SK-N-SH (cell line): ENCODE data around the gene TUBA4B. TPM values are rescaled to one million over a fixed set of nuclear protein-coding genes. Genes with fewer than 3 reads are reported as not detected.

ENCODE experiments used
- CTCF ChIA-PET: fragments of 300-600, 350-600 bp; formaldehyde crosslinking; extraction: SDS; loops from one replicate; lab custom pipeline; 2021; lab: Yijun Ruan, JAX
- POLR2A ChIA-PET: fragments of 350-600 bp; sonication (Branson Sonifier 250); formaldehyde crosslinking; extraction: SDS; loops from one replicate; lab custom pipeline; 2020; ENCODE audit warnings: antibody characterized with exemption, inconsistent platforms; lab: Yijun Ruan, JAX
- DNase-seq: peaks from one replicate; pipeline ENCODE4 v3.0.0; 2012
- H2AFZ ChIP-seq: fragments of 200-600 bp; sonication (generic); 2 replicates; pipeline ENCODE4 v1.8.1; 2016; ENCODE audit warnings: antibody characterized with exemption, mild to moderate bottlenecking, low read depth
- H3F3A ChIP-seq: fragments of 200-600 bp; sonication (generic); replicated peaks from 2 replicates; pipeline ENCODE3; 2016; ENCODE audit warnings: antibody characterized with exemption, mild to moderate bottlenecking; ENCODE audit not compliant: insufficient read depth
- H3K27ac ChIP-seq, 2 experiments: fragments of 200-500 bp in 1 of 2; fragments of 200-600 bp in 1 of 2; sonication (Bioruptor generic) in 1 of 2; sonication (generic), shearing (Covaris generic) in 1 of 2; 2 replicates each; pipeline versions ENCODE4 v1.5.1 to v1.6.1; 2014 to 2016; ENCODE audit warnings: low read depth in 2 of 2, inconsistent platforms in 1 of 2, low read length in 1 of 2, mild to moderate bottlenecking in 1 of 2, mixed read lengths in 1 of 2
- H3K27me3 ChIP-seq: fragments of 200-600 bp; sonication (generic), shearing (Covaris generic); 2 replicates; pipeline ENCODE4 v1.6.1; 2016; ENCODE audit warnings: mixed run types; ENCODE audit not compliant: insufficient read depth
- H3K36me3 ChIP-seq, 2 experiments: fragments of 200-500 bp in 1 of 2; fragments of 200-600 bp in 1 of 2; sonication (Bioruptor generic) in 1 of 2; sonication (generic) in 1 of 2; replicated peaks in 1 of 2; 2 replicates each; pipeline versions ENCODE3 to v1.5.1; 2014 to 2016; ENCODE audit warnings: low read length in 1 of 2, mild to moderate bottlenecking in 1 of 2; ENCODE audit not compliant: insufficient read depth in 2 of 2, control insufficient read depth in 1 of 2
- H3K4me1 ChIP-seq, 2 experiments: fragments of 200-500 bp in 1 of 2; fragments of 200-600 bp in 1 of 2; sonication (Bioruptor generic) in 1 of 2; sonication (generic), shearing (Covaris generic) in 1 of 2; 2 replicates each; pipeline versions ENCODE4 v1.5.1 to v1.6.1; 2014 to 2016; ENCODE audit warnings: low read depth in 1 of 2, low read length in 1 of 2, mixed run types in 1 of 2; ENCODE audit not compliant: insufficient read depth in 2 of 2, control insufficient read depth in 1 of 2
- H3K4me2 ChIP-seq: fragments of 200-600 bp; sonication (generic), shearing (Covaris generic); 2 replicates; pipeline ENCODE4 v1.6.1; 2017; ENCODE audit warnings: mixed run types
- H3K4me3 ChIP-seq, 2 experiments: fragments of 200-500 bp in 1 of 2; fragments of 200-600 bp in 1 of 2; sonication (Bioruptor generic) in 1 of 2; sonication (generic), shearing (Covaris generic) in 1 of 2; 2 replicates each; pipeline versions ENCODE4 v1.5.1 to v1.8.1; 2014 to 2016; ENCODE audit warnings: low read depth in 2 of 2, inconsistent platforms in 1 of 2, low read length in 1 of 2, mild to moderate bottlenecking in 1 of 2, mixed read lengths in 1 of 2, moderate library complexity in 1 of 2
- H3K79me2 ChIP-seq: fragments of 200-600 bp; sonication (generic); 2 replicates; pipeline ENCODE4 v1.8.1; 2017; ENCODE audit warnings: mild to moderate bottlenecking; ENCODE audit not compliant: insufficient read depth
- H3K9ac ChIP-seq: fragments of 200-600 bp; sonication (generic); 2 replicates; pipeline ENCODE4 v1.6.1; 2017; ENCODE audit warnings: mixed run types
- H3K9me2 ChIP-seq: fragments of 200-600 bp; sonication (generic); 2 replicates; pipeline ENCODE4 v1.6.1; 2017; ENCODE audit warnings: mixed run types
- H3K9me3 ChIP-seq: fragments of 200-600 bp; sonication (generic); 2 replicates; pipeline ENCODE4 v1.6.1; 2017; ENCODE audit warnings: mixed run types, mild to moderate bottlenecking, moderate library complexity
- H4K20me1 ChIP-seq: fragments of 200-600 bp; sonication (generic); 2 replicates; pipeline ENCODE4 v1.6.1; 2017; ENCODE audit warnings: mild to moderate bottlenecking, mixed run types; ENCODE audit not compliant: insufficient read depth
- FOXJ3 ChIP-seq: sonication (generic); formaldehyde crosslinking; IDR thresholded peaks from 2 replicates; pipeline ENCODE4 v1.5.1; 2020; ENCODE audit warnings: mild to moderate bottlenecking, missing genetic modification reagents
- FOXM1 ChIP-seq: IDR thresholded peaks from 2 replicates; pipeline ENCODE4 v1.4.0; 2012; ENCODE audit warnings: low read depth, mild to moderate bottlenecking
- JUND ChIP-seq: IDR thresholded peaks from 2 replicates; pipeline ENCODE4 v1.4.0; 2012
- MEF2A ChIP-seq: IDR thresholded peaks from 2 replicates; pipeline ENCODE4 v1.4.0; 2012; ENCODE audit warnings: low read depth, borderline replicate concordance
- MXI1 ChIP-seq: IDR thresholded peaks from 2 replicates; pipeline ENCODE4 v1.6.1; 2012; ENCODE audit warnings: mild to moderate bottlenecking, low read depth, low read length, improper control_type of control experiment
- POLR2AphosphoS5 ChIP-seq: IDR thresholded peaks from 2 replicates; pipeline ENCODE4 v1.6.1; 2012; ENCODE audit warnings: low read depth, low read length
- RXRA ChIP-seq: IDR thresholded peaks from 2 replicates; pipeline ENCODE4 v1.4.0; 2012; ENCODE audit warnings: low read depth, mild to moderate bottlenecking, borderline replicate concordance
- WGBS: methylation state at CpG from one replicate; pipeline ENCODE4 v1.1.6; 2017; ENCODE audit warnings: low lambda C conversion rate; 5-methylcytosine and 5-hydroxymethylcytosine counted together
- polyA plus RNA-seq, 3 experiments: library from polyadenylated mRNA; depleted of rRNA; stranded (reverse); fragments of >200 nt; gene quantifications; 2 replicates each; pipeline ENCODE4 v1.2.3, GENCODE V29; 2012
- TF ChIP-seq, protein P1 (sequence below): IDR thresholded peaks from 2 replicates; pipeline ENCODE4 v1.4.0; 2012; ENCODE audit warnings: low read depth, borderline replicate concordance
- TF ChIP-seq, protein P2 (sequence below): IDR thresholded peaks from 2 replicates; pipeline ENCODE4 v1.6.1; 2012; ENCODE audit warnings: mild to moderate bottlenecking, low read depth, low read length, moderate library complexity
- TF ChIP-seq, protein P3 (sequence below): fragments of 150-350 bp; IDR thresholded peaks from 2 replicates; pipeline ENCODE4 v1.6.1; 2017; ENCODE audit warnings: antibody characterized with exemption, low read length, low read depth, borderline replicate concordance

TUBA4B gene
- polyA plus RNA-seq, 1 of the 3 experiments (the other 2 are of a cell fraction): 0.03 TPM

DNA sequence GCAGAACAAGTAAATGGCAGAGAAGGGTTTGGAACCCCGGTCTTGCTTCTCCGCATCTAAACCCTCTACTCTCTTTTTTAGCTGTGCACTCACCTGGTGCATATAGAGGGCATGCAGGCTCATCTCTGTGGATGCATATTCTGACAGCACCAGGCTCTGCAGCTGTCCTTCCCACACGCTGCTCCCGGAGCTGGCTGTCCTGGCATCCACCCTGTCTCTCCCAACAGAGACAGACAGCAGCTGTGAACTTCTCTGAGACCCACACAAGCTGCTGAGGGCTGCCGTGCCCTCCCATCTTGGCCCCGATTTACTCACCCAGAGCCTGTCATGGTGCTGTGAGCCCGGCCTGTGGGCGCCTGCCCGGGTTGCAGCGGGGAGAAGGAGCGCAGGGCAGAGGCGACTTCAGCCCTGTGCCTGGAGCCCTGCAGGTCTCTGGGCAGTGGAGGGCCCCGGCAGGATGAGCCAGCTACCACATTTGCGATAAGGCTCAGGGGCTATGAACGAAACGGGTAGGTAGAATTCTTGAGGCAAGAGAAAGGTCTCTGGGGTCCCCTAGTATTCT is 31.0 kb upstream of the TUBA4B start (continued):
- TF ChIP-seq, protein P1, sequence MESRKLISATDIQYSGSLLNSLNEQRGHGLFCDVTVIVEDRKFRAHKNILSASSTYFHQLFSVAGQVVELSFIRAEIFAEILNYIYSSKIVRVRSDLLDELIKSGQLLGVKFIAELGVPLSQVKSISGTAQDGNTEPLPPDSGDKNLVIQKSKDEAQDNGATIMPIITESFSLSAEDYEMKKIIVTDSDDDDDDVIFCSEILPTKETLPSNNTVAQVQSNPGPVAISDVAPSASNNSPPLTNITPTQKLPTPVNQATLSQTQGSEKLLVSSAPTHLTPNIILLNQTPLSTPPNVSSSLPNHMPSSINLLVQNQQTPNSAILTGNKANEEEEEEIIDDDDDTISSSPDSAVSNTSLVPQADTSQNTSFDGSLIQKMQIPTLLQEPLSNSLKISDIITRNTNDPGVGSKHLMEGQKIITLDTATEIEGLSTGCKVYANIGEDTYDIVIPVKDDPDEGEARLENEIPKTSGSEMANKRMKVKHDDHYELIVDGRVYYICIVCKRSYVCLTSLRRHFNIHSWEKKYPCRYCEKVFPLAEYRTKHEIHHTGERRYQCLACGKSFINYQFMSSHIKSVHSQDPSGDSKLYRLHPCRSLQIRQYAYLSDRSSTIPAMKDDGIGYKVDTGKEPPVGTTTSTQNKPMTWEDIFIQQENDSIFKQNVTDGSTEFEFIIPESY: no peak

DNA sequence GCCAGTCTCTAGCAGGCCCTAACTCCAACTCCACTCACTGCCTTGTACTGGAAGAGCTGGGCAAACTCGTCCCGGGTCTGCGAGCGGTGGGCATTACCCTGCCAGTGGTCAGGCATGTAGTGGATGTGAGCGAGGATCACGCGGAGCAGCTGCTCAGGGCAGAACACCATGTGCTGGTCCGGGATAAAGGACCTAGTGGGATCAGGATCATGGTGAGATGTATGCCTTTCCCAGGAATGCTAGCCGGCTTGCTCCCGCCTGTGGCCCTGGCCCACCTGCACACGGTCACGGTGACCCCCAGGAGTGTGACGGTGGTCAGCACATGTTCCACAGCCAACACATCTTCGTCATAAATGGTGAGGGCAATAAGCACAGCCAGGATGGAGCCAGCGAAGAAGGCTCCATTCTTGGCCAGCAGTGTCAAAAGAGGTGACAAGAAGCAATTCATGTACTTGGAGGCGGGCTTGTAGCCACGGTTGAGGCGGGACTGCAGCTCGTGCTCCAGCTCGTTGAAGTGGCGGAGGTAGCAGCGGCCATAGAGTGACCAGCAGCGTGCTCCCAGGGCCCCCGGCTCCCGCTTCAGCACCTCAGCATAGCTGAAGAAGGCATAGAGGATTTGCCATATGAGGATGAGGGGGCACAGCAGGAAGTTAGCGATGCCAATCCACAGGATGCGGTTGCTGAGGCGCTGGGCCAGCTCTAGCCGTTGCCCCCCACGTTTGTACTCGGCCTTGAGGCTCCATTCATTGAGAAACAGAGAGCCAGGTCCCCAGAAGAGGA is 29.0 kb upstream of the TUBA4B start:
- Histone ChIP-seq H3K4me1 (peaks cover 5 to 22% of the 10 kb centered on the region in 2 experiments; a peak in 3 of 4 replicates), H3K9ac (no peak overlapping the region), H3K27me3 (no peaks in the 10 kb centered on the region), H3K9me2 (no peaks in the 10 kb centered on the region), H3F3A (peaks cover 9% of the 10 kb centered on the region), H3K36me3 (peaks cover 8 to 46% of the 10 kb centered on the region in 2 experiments), H3K4me2 (no peak overlapping the region), H3K9me3 (no peaks in the 10 kb centered on the region), H3K79me2 (peaks cover 16% of the 10 kb centered on the region), H3K4me3 (no peak overlapping the region), H3K27ac (no peak overlapping the region), H2AFZ (no peak overlapping the region), H4K20me1 (no peaks in the 10 kb centered on the region)
- WGBS: 93% methylated on average over 22 of the region's 31 CpGs
- ChIA-PET POLR2A (no interaction called here), CTCF (interaction anchor here (0.6 to 1.1 kb wide), 3 partner anchors 53 to 71 kb away, joined by 3 to 4 read pairs (median 3); no protein-coding TSS in a partner anchor)
- TF ChIP-seq MEF2A: no peak
- TF ChIP-seq POLR2AphosphoS5: no peak
- no peak for TF ChIP-seq JUND
- TF ChIP-seq FOXM1: no peak
- no peak for TF ChIP-seq MXI1
- TF ChIP-seq FOXJ3 (CRISPR knock-in tag): no peak
- TF ChIP-seq, protein P1: no peak
- no peak for TF ChIP-seq RXRA
- TF ChIP-seq, protein P2, sequence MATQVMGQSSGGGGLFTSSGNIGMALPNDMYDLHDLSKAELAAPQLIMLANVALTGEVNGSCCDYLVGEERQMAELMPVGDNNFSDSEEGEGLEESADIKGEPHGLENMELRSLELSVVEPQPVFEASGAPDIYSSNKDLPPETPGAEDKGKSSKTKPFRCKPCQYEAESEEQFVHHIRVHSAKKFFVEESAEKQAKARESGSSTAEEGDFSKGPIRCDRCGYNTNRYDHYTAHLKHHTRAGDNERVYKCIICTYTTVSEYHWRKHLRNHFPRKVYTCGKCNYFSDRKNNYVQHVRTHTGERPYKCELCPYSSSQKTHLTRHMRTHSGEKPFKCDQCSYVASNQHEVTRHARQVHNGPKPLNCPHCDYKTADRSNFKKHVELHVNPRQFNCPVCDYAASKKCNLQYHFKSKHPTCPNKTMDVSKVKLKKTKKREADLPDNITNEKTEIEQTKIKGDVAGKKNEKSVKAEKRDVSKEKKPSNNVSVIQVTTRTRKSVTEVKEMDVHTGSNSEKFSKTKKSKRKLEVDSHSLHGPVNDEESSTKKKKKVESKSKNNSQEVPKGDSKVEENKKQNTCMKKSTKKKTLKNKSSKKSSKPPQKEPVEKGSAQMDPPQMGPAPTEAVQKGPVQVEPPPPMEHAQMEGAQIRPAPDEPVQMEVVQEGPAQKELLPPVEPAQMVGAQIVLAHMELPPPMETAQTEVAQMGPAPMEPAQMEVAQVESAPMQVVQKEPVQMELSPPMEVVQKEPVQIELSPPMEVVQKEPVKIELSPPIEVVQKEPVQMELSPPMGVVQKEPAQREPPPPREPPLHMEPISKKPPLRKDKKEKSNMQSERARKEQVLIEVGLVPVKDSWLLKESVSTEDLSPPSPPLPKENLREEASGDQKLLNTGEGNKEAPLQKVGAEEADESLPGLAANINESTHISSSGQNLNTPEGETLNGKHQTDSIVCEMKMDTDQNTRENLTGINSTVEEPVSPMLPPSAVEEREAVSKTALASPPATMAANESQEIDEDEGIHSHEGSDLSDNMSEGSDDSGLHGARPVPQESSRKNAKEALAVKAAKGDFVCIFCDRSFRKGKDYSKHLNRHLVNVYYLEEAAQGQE: no peak
- TF ChIP-seq, protein P3, sequence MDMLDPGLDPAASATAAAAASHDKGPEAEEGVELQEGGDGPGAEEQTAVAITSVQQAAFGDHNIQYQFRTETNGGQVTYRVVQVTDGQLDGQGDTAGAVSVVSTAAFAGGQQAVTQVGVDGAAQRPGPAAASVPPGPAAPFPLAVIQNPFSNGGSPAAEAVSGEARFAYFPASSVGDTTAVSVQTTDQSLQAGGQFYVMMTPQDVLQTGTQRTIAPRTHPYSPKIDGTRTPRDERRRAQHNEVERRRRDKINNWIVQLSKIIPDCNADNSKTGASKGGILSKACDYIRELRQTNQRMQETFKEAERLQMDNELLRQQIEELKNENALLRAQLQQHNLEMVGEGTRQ: no peak
- TF ChIP-seq, all 33 proteins: peak for 0
- DNase-seq: no peak
